GM11168 (cell line): Measurements from ENCODE around the gene IRGC.
"Not testable (repeated sequence)": the region's sequence is repeated elsewhere in the genome, so short reads cannot be mapped to it uniquely, and the experiment has no call there.

ENCODE experiments used
- in situ Hi-C: fragments of 300-500 bp; cut with MboI; formaldehyde crosslinking; loops from one replicate; pipeline ENCODE4 v1.12.0; 2022; ENCODE audit warnings: low sequenced_read_pairs; ENCODE audit not compliant: unreplicated experiment

Gene IRGC

GRCh38 chr19:43751466-43752220 is 35.8 kb downstream of the IRGC start:
- in situ Hi-C loops: no loop called here

DNA sequence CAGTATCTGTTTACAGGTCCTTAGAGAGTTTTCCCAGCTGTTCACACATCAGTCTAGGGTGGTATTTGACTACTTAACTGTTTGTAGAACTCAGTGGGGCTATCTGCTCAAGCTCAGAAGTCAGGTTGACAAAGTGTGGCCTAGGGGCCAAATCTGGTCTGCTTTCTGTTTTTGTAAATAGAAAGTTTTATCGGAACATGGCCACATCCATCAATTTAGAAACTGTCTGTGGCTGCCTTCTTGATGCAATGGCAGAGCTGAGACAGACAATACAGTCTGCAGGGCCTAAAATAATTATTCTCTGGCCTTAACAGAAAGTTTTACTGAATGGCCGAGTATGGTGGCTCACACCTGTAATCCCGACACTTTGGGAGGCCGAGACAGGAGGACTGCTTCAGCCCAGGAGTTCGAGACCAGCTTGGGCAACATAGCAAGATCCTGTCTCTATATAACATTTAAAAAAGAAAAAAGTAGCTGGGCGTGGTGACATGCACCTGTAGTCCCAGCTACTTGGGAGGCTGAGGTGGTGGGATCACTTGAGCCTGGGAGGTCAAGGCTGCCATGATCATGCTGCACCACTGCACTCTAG is 36.5 kb downstream of the IRGC start:
- in situ Hi-C loops: no loop called here

DNA sequence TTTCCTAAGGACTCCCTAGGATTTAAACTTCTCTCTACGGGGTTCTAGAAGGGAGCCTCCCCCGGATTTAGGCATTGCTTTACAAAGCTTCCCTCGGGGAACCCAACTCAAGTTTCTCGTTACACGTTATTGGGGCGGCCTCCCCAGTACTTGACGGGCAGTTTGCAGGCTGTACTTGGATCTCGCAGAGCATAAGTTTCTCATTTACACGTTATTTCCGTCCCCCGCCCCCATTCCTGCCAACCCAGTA is 38.3 kb downstream of the IRGC start:
- in situ Hi-C loops: no loop called here

DNA sequence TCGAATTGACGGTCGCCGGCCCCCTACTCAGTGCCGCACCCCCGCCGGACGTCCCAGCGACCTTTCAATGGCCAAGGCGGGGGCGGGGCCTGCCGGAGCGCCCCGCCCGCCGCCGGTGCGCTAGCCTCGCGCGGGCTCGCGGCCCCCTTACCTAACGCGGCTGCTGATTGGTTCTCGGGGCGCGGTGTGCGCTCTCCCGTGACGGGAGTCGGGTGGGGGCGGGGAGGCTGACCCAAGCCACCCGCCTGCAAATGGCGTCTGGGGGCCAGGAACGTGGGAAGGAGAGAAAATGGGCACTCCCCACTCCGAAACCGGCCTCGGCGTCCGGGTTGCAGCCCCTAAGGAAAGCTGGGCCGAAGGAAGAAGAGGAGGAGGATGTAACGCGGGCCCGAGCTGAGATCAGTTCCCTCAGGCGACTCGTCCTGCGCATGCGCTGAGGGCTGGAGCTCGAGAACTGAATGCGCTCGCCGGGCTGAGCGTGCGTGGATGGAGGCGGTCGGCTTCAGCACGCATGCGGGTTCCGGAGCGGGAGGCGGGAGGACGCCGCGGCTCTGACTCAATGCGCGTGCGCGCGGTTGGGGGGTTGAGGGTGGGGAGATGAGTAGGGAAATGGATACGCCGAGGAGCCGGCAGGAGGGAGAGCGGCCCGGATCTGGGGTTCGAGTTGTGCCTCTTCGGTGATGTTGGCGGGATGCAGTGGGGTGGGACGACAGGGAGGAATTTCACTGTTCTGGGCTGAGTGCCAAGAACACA is 38.8 kb downstream of the IRGC start, which contains the start of gene SMG9:
SMG9 (minus strand) TSS at position 460 of the 753 bp plus-strand sequence. CDS start 4,221 bp downstream, outside the sequence.
- in situ Hi-C loops: no loop called here

- in situ Hi-C loops: no loop called here
Observed at GRCh38 chr19:43755256-43755801, 39.5 kb downstream of the IRGC start.

GRCh38 chr19:43759515-43759914 is 43.6 kb downstream of the IRGC start:
- in situ Hi-C loops: no loop called here

DNA sequence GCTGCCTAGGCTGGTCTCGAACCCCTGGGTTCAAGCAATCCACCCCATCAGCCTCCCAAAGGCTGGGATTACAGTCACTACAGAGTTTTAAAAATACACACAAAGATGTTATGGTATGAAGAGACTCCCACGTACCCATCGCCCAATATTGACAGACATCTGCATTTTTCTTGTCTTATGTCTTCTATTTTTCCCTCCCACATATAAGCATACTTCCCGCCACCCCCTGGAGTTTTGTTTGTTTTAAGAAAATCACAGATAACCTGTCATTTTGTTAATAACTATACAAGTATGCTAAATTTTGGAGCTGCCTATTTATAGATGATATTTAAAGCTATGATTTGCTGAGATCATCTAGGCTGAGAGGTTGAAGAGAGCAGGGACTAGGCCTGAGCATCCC is 45.1 kb downstream of the IRGC start:
- in situ Hi-C loops: no loop called here

DNA sequence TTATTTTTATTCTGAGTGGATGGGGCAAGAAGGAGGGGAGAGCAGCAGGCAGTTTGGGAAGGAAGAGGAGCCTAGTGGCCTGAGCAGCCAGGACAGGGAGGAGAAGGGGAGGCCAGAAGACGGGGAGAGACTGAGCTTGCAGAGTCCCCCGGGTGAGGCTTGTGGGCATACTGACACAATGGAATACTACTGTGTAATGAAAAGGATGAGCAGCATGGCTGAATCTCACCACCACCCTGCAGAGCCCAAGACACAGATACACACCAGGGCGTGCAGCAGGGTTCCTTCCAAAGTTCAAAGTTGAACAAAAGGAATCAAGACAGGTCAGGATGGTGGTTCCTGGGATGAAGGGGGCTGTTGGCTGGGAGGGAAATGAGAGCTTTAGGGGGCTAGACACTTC is 46.9 kb downstream of the IRGC start:
- in situ Hi-C loops: no loop called here

- in situ Hi-C loops: no loop called here
Observed at GRCh38 chr19:43763473-43763939, 47.6 kb downstream of the IRGC start.

DNA sequence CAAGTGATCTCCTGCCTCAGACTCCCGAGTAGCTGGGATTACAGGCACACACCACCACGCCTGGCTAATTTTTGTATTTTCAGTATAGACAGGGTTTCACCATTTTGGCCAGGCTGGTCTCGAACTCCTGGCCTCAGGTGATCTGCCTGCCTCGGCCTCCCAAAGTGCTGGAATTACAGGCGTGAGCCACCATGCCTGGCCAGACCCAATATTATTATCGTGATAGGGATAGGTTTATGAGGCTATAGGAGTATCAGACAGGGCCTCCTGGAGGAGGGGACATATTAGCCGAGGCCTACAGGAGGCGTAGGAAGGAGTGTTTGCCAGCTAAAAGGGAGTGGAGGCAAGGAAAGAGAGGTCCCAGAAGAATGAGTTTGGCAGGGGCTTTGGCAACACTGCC is 48.8 kb downstream of the IRGC start:
- in situ Hi-C loops: not testable (repeated sequence)

GRCh38 chr19:43765109-43765876 is 49.4 kb downstream of the IRGC start:
- in situ Hi-C loops: no loop called here

- in situ Hi-C loops: no loop called here
Observed at GRCh38 chr19:43766755-43767043, 50.8 kb downstream of the IRGC start.

GRCh38 chr19:43767316-43767715 is 51.4 kb downstream of the IRGC start:
- in situ Hi-C loops: no loop called here

- in situ Hi-C loops: no loop called here
Observed at GRCh38 chr19:43767818-43768217, 51.9 kb downstream of the IRGC start.

- in situ Hi-C loops: no loop called here
Observed at GRCh38 chr19:43768273-43769050, 52.6 kb downstream of the IRGC start.

GRCh38 chr19:43769256-43769655 is 53.4 kb downstream of the IRGC start:
- in situ Hi-C loops: no loop called here
